Heart left ventricle (tissue), 13 donors: ENCODE results near the gene TMEM52B.

Experiments
- POLR2A ChIP-seq, 2 donors: fragments of 450-650 bp; IDR thresholded peaks; one replicate each; pipeline ENCODE4 v1.6.1; 2017; ENCODE audit warnings: antibody characterized with exemption in 2 of 2, mild to moderate bottlenecking in 2 of 2, moderate library complexity in 2 of 2
- TF ChIP-seq, protein P1 (sequence below), 12 donors: fragments of 200-600 bp; sonication (generic) in 4 of 12; IDR thresholded peaks; one replicate each; pipeline versions ENCODE4 v1.5.0 to v1.8.0; 2018 to 2022; ENCODE audit warnings: antibody characterized with exemption in 12 of 12, mild to moderate bottlenecking in 5 of 12
- donor health status: ischemic (EF 13 %, LVEDD 7.1; RV severe dilation, severe dysfunction).
- donor health status: DM: no; HTN: yes; CAD: no.
- donor health status: DM: no; HTN: no; CAD: no.
- donor health status: ischemic (EF 25% LVEDD 6.9; RV normal size, moderate dysfunction).
- donor health status: ischemic (EF 25% LVEDD 5.7; RV mildly dilated, moderate dysfunction).
- donor health status: ischemic (EF 35%, LVEDD 5.7; RV mildly dilated, moderate dysfunction).
- donor health status: nonischemic (EF 11% LVEDD 7.7; RV severe dilation, severe dysfunction).
- donor health status: DM: yes; HTN: yes; CAD: no.
- donor health status: PGD.
- donor health status: ischemic (EF 29% LVEDD 5.4; RV normal size, mild dysfunction).
- donor health status: nonischemic (EF 23%, LVEDD 6.1; RV moderate dilation, normal function).

DNA sequence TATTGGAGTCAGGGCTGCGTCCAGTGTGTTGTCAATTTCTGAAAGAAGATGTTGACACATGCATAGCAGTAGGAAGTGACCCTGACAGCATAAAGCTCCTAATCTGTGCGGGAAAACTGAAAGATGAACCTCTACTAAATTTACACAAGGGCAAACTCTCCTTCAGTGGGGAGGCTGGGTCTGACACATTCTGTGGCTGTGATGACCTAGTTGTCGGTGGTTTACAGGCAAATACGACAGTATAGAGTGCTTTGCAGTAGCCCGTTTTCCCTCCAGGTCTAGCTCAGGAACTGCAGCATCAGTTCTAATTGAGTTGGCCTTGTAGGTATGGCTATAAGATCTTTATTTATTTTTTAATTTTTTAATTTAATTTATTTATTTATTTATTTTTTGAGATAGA is 19.0 kb downstream of the TMEM52B start:
- TF ChIP-seq, protein P1, sequence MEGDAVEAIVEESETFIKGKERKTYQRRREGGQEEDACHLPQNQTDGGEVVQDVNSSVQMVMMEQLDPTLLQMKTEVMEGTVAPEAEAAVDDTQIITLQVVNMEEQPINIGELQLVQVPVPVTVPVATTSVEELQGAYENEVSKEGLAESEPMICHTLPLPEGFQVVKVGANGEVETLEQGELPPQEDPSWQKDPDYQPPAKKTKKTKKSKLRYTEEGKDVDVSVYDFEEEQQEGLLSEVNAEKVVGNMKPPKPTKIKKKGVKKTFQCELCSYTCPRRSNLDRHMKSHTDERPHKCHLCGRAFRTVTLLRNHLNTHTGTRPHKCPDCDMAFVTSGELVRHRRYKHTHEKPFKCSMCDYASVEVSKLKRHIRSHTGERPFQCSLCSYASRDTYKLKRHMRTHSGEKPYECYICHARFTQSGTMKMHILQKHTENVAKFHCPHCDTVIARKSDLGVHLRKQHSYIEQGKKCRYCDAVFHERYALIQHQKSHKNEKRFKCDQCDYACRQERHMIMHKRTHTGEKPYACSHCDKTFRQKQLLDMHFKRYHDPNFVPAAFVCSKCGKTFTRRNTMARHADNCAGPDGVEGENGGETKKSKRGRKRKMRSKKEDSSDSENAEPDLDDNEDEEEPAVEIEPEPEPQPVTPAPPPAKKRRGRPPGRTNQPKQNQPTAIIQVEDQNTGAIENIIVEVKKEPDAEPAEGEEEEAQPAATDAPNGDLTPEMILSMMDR (IDR thresholded peaks at IDR 0.05): no peak
- TF ChIP-seq POLR2A (IDR thresholded peaks at IDR 0.05): no peak
